ENCODE measurements around the gene RAB26. TPM values are rescaled to one million over a fixed set of nuclear protein-coding genes. Genes with fewer than 3 reads are reported as not detected.

The RAB26 gene
- total RNA-seq, 2 donors from 2014 or later = 0.21 to 0.57 TPM

DNA sequence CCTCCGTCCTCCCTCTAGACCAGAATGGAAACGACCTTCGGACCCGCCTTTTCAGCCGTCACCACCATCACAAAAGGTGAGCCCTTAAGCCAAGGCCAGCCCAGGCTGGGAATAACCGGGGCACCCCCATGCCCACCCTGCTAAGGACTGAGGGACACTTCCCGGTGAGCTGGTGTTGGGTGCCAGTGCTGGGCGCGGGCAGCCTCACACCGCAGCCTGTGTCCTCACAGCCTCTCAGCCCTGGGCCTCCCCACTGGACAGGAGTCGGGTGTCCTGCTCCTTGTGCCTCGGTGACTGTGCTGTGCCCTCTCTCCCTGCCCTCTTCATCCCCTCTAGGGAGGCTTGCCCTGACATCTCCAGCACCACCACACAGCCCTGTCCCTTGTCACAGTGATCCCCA, 17.4 kb downstream of the RAB26 start:
- H3K27ac Mint-ChIP-seq = no peak overlapping the region

DNA sequence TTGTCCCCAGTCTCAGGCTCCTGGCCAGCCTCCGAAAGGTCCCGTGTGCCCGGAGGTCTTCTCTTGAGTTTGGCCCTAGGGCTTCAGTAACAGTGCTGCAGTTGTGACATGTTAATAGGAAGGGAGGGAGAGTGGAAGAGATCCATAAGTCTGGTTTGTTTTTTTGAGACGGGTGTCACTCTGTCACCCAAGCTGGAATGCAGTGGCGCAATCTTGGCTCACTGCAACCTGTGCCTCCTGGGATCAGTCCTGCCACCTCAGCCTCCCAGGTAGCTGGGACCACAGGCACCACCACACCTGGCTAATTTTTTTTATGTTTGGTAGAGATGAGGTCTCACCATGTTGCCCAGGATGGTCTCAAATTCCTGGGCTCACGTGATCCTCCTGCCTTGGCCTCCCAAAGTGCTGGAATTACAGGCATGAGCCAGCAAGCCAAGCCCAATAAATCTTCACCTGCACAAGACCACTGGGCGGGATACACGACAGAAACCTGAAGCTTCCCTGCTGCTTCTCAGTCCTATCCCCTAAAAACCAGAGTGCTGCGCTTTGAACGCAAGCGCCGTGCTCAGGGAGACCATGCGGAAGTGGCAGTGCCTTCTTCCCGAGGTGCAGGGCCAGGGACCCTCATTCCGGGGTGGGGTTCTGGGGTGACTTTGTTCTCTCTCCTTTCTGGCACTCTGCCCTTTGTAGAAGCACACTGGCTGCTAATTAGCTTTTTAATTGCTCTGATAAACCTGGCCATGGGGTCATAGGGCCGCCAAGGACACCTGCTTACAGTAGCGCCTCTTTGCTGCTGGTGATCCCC, 18.0 kb downstream of the RAB26 start:
- Mint-ChIP-seq H3K27me3 (no peaks in the 10 kb centered on the region), H3K27ac (no peak overlapping the region), H3K4me1 (no peaks in the 10 kb centered on the region), H3K36me3 (ENCODE audit: low read depth) (no peaks in the 10 kb centered on the region), H3K4me3 (no peak overlapping the region)
- no peaks in the 10 kb centered on the region for H3K9me3 ChIP-seq (ENCODE audit: control insufficient read depth, low read length, poor library complexity, severe bottlenecking)
- DNase-seq (no peak), ATAC-seq (no peak)

More for the DNA sequence above, 17.4 kb downstream of the RAB26 start:
- no peaks in the 10 kb centered on the region for H3K9me3 ChIP-seq (ENCODE audit: control insufficient read depth, low read length, poor library complexity, severe bottlenecking)
- Mint-ChIP-seq H3K27me3 (no peaks in the 10 kb centered on the region), H3K36me3 (ENCODE audit: low read depth) (no peaks in the 10 kb centered on the region), H3K4me3 (no peak overlapping the region), H3K4me1 (peaks cover 2% of the 10 kb centered on the region)
- no peak for DNase-seq
- ATAC-seq = no peak

DNA sequence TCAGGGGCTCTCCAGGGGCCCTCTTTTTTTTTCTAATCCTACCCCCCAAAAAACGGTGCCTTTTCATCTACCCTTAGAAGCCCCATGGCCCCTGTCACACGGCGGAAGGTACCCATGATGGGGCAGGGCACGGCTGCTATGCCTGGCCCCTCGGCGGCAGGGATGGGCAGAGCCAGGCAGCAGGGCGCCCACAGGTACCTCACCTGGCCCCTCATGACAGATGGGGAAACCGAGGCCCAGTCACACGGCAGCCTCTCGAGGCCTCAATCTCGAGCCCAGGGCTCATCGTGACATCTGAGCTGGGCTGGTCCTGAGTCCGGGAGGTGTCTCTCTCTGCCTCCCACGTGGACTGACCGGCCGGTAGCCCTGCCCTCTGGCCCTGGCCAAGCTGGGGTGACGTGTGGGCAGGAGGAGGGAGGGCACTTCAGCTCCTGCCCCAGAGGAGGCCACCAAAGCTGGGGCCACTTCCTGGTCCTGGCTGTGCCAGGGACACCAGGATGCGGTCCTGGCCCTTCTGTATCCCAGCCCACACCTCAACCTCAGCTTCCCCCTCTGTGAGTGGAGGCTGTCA, 18.7 kb downstream of the RAB26 start:
- H3K27ac Mint-ChIP-seq = no peak overlapping the region
- DNase-seq (no peak), ATAC-seq (no peak)
- no peaks in the 10 kb centered on the region for H3K27me3 Mint-ChIP-seq
- no peaks in the 10 kb centered on the region for H3K36me3 Mint-ChIP-seq (ENCODE audit: low read depth)
- no peak overlapping the region for H3K4me3 Mint-ChIP-seq
- H3K9me3 ChIP-seq (ENCODE audit: control insufficient read depth, low read length, poor library complexity, severe bottlenecking) = no peaks in the 10 kb centered on the region
- no peaks in the 10 kb centered on the region for H3K4me1 Mint-ChIP-seq

DNA sequence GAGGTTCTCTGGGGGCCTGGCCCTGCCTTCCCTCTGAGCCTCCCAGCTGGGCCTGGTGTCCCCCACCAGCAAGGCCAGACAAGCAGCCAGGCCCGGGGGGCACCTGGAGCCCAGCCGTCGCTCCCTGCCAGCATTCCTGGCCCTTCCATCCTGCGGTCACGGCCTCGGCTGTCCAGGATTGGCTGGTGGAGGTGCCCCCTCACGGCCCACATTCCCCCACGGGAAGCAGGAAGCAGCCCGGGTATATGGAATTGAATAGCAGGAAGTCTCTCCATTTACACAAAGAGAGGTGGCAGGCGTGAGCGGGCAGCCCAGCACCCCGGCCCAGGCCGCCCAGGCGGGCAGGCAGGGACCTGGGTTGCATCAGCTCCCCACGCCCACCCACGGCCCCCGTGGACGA, 21.7 kb downstream of the RAB26 start:
- Mint-ChIP-seq H3K4me1 (no peaks in the 10 kb centered on the region), H3K4me3 (no peak overlapping the region)
- no peak for ATAC-seq

DNA sequence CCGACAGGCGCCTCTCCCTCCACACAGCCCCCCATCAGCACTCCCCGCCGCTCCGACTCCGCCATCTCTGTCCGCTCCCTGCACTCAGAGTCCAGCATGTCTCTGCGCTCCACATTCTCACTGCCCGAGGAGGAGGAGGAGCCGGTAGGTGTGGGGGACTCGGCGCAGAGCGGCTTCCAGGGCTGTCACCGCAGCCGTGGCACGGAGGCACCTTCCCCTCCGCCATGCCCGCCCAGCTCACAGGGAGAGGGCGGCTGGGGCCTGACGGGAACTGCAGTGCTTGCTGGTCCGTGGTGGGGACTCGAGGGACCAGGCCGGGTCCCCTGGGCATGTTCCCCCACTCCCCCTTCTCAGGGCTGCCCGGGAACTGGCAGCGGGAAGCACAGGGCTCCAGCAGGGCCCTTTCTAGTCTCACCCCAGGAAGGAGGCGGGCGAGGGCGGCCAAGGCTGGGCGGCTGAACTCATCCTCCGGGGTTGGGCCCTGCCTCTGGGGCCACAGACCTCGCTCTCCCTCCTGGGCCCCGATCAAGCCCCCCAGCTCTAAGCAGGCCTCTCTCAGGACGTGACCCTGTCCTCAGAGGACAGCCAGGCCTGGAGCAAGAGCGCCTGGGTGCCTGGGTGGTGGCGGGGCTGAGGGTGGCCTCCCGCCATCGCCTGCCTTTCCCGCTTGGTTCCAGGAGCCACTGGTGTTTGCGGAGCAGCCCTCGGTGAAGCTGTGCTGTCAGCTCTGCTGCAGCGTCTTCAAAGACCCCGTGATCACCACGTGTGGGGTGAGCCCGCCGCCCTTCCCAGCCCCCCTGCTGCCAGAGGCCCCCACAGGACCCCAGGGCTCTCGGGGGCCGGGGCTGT, 22.4 kb downstream of the RAB26 start:
- DNase-seq (no peak), ATAC-seq (no peak)
- no peaks in the 10 kb centered on the region for H3K9me3 ChIP-seq (ENCODE audit: control insufficient read depth, low read length, poor library complexity, severe bottlenecking)
- Mint-ChIP-seq H3K4me3 (no peak overlapping the region), H3K27ac (no peak overlapping the region), H3K4me1 (no peaks in the 10 kb centered on the region), H3K36me3 (ENCODE audit: low read depth) (no peaks in the 10 kb centered on the region), H3K27me3 (no peaks in the 10 kb centered on the region)

More for the DNA sequence above, 21.7 kb downstream of the RAB26 start:
- no peak overlapping the region for H3K27ac Mint-ChIP-seq
- no peaks in the 10 kb centered on the region for H3K9me3 ChIP-seq (ENCODE audit: control insufficient read depth, low read length, poor library complexity, severe bottlenecking)
- no peaks in the 10 kb centered on the region for H3K27me3 Mint-ChIP-seq
- H3K36me3 Mint-ChIP-seq (ENCODE audit: low read depth) = no peaks in the 10 kb centered on the region
- DNase-seq = no peak

DNA sequence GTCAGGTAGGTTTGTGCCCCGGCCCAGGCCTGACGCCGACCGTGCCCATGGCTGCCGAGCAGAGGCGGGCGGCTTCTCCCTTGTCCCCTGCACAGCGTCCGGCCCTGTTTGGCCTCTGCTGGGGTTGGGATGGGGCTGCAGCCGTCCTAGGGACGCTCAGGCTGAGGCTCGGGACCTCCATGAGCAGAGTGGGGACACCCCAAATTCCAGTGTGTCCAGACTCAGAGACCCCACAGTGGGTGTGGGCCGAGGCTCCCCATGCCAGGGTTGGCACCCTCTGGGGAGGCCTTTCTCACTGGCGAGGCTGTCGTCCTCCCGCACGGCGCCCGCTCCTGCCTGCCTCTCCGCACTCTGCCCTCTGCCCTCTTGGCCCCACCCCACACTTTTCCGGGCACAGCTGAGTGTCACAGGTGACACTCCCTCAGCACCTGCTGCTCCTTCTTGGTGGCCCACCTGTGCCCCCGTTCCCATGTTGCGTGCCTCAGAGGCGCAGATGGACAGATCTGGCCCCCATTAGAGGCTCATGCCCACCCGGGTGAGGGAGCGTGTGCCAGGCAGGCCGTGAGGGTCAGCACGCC, 23.3 kb downstream of the RAB26 start:
- DNase-seq (no peak), ATAC-seq (no peak)
- no peak overlapping the region for H3K4me3 Mint-ChIP-seq
- H3K27ac Mint-ChIP-seq = no peak overlapping the region
- H3K9me3 ChIP-seq (ENCODE audit: control insufficient read depth, low read length, poor library complexity, severe bottlenecking) = no peaks in the 10 kb centered on the region
- H3K4me1 Mint-ChIP-seq = no peaks in the 10 kb centered on the region
- no peaks in the 10 kb centered on the region for H3K36me3 Mint-ChIP-seq (ENCODE audit: low read depth)
- no peaks in the 10 kb centered on the region for H3K27me3 Mint-ChIP-seq

DNA sequence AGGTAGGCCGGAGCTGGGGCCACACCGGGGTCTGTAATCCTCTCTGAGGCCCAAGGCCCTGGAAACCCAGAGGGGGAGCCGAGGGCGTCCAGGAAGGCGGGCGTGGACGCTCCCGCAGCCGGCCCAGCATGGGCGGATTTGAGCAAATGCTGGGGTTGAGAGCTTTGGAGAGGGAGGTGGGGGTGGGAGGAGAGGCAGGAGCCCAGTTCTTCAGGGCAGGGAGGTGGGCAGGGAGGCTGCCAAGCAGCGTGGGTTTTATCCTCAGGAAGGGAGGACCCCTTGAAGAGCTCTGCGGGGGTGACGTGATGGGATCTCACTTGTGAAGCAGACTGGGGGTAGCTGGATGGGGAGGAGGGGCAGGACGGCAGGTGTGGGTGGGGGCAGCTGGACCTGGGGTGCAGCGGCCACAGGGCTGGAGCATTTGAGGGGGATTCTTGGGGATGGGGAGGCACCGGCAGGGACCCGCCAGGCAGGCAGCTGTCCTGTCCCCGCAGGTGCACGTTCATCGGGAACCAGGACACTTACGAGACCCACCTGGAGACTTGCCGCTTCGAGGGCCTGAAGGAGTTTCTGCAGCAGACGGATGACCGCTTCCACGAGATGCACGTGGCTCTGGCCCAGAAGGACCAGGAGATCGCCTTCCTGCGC, 24.4 kb downstream of the RAB26 start:
- Mint-ChIP-seq H3K4me1 (no peaks in the 10 kb centered on the region), H3K4me3 (no peak overlapping the region), H3K36me3 (ENCODE audit: low read depth) (no peaks in the 10 kb centered on the region), H3K27ac (no peak overlapping the region), H3K27me3 (no peaks in the 10 kb centered on the region)
- ATAC-seq = no peak
- DNase-seq = no peak
- no peaks in the 10 kb centered on the region for H3K9me3 ChIP-seq (ENCODE audit: control insufficient read depth, low read length, poor library complexity, severe bottlenecking)

DNA sequence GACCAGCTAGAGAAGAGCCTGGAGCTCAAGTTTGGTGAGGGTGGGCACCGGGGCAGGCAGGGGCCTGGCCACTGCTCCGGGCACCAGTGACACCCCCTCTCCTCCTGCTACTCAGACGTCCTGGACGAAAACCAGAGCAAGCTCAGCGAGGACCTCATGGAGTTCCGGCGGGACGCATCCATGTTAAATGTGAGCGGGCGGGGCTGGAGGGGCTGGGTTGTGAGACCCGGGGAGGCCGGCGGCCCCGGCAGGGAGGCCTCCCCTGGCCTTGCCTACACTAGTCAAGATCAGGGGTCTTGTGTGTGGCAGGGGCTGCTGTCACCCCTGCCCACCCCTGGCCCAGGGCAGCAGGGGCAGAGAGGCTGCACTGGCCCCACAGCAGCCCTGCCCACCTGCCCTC, 24.9 kb downstream of the RAB26 start:
- no peak for DNase-seq
- Mint-ChIP-seq H3K36me3 (ENCODE audit: low read depth) (no peaks in the 10 kb centered on the region), H3K27me3 (no peaks in the 10 kb centered on the region), H3K4me3 (no peak overlapping the region), H3K4me1 (no peaks in the 10 kb centered on the region), H3K27ac (no peak overlapping the region)
- no peaks in the 10 kb centered on the region for H3K9me3 ChIP-seq (ENCODE audit: control insufficient read depth, low read length, poor library complexity, severe bottlenecking)
- ATAC-seq = no peak

DNA sequence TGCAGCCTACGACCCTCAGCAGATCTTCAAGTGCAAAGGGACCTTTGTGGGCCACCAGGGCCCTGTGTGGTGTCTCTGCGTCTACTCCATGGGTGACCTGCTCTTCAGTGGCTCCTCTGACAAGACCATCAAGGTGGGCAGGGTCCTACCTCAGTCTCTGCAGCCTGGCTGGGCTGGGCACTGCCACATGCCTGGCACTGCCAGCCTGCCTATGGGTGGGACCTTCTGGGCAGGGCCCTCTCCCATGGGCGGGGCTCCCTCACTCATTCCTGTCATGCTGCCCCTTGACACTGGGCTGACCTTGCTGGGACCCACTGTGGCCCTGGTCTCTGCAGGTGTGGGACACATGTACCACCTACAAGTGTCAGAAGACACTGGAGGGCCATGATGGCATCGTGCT, 25.5 kb downstream of the RAB26 start:
- Mint-ChIP-seq H3K27ac (no peak overlapping the region), H3K4me1 (no peaks in the 10 kb centered on the region)
- H3K9me3 ChIP-seq (ENCODE audit: control insufficient read depth, low read length, poor library complexity, severe bottlenecking) = no peaks in the 10 kb centered on the region

DNA sequence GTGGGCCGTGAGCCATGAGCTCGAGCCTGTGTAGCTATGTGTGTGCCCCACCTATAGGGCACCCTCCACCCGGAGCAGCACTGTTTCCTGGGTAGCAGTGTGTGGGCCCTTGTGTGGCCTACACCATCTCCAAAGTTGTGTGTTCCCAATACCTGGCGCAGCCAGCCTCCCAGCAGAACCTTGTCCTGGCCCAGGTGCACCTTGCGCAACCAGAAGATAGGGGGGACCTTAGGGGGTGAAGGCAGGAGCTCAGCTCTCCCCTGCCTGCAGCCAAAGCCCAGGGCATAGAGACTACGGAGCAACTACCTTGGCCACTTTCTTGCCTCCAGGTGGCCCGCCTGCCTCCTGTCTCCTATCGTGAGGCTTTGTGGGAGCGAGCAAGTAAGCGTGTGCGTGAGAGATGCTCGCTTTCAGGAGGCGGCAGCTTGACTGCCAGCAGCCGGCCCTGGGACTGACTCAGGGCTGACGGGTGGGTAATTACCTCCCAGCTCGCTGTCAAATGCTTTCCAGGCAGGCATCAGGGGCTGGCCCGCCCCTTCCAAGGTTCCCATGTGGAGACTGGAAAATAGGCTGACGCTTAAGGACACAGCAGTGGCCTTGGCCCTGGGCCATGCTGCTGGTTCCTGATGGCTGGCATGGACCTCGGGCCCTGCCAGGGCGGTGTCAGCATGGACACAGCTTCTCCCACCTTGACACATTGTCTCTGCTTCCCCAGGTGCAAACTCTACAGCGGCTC, 26.1 kb downstream of the RAB26 start:
- no peaks in the 10 kb centered on the region for H3K9me3 ChIP-seq (ENCODE audit: control insufficient read depth, low read length, poor library complexity, severe bottlenecking)
- Mint-ChIP-seq H3K4me1 (no peaks in the 10 kb centered on the region), H3K27ac (no peak overlapping the region), H3K4me3 (no peak overlapping the region), H3K36me3 (ENCODE audit: low read depth) (no peaks in the 10 kb centered on the region), H3K27me3 (no peaks in the 10 kb centered on the region)
- DNase-seq (no peak), ATAC-seq (no peak)

More for the DNA sequence above, 25.5 kb downstream of the RAB26 start:
- no peak for ATAC-seq
- H3K36me3 Mint-ChIP-seq (ENCODE audit: low read depth) = no peaks in the 10 kb centered on the region
- H3K27me3 Mint-ChIP-seq = no peaks in the 10 kb centered on the region
- peak overlapping the region; percentile 31 for H3K4me3 Mint-ChIP-seq
- no peak for DNase-seq

DNA sequence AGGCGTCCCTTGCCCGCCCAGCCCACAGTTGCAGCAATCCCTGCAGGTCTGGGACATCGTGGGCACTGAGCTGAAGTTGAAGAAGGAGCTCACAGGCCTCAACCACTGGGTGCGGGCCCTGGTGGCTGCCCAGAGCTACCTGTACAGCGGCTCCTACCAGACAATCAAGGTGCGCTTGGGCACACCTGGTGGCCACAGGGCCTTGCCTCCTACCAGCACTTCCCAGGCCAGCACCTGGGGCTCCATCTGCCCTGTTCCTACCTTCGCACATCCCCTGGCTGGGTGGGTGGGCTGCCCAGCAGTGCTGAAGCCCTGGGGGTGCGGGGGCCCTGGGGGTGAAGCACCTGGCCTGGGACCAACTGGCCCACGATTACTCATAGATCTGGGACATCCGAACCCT, 27.0 kb downstream of the RAB26 start:
- H3K9me3 ChIP-seq (ENCODE audit: control insufficient read depth, low read length, poor library complexity, severe bottlenecking) = no peaks in the 10 kb centered on the region
- ATAC-seq (no peak), DNase-seq (no peak)
- H3K27ac Mint-ChIP-seq = peak overlapping the region; percentile 49
- no peaks in the 10 kb centered on the region for H3K36me3 Mint-ChIP-seq (ENCODE audit: low read depth)
- H3K4me1 Mint-ChIP-seq = no peaks in the 10 kb centered on the region
- H3K27me3 Mint-ChIP-seq = no peaks in the 10 kb centered on the region
- H3K4me3 Mint-ChIP-seq = no peak overlapping the region

DNA sequence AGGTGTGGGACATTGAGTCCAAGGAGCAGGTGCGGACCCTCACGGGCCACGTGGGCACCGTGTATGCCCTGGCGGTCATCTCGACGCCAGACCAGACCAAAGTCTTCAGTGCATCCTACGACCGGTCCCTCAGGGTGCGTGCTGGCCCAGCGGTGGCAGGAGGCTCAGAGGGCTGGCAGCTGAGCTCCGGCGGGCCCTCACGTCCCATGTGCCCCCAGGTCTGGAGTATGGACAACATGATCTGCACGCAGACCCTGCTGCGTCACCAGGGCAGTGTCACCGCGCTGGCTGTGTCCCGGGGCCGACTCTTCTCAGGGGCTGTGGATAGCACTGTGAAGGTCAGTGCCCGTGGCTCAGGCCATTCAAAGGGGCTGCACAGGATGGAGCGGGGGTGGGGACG, 27.6 kb downstream of the RAB26 start:
- Mint-ChIP-seq H3K4me1 (no peaks in the 10 kb centered on the region), H3K4me3 (no peak overlapping the region), H3K27ac (peak overlapping the region; percentile 49), H3K36me3 (ENCODE audit: low read depth) (no peaks in the 10 kb centered on the region), H3K27me3 (no peaks in the 10 kb centered on the region)
- no peak for ATAC-seq
- DNase-seq = no peak
- H3K9me3 ChIP-seq (ENCODE audit: control insufficient read depth, low read length, poor library complexity, severe bottlenecking) = no peaks in the 10 kb centered on the region

Measured in T-helper 17 cell (primary cell).